Fibroblast of villous mesenchyme (primary cell): ENCODE data around the gene USP48. TPM values are rescaled to one million over a fixed set of nuclear protein-coding genes. Genes with fewer than 3 reads are reported as not detected.
A peak's percentile ranks its signal among the peaks of the same experiment; 100 is the strongest.

Experiments used
- DNase-seq: peaks from one replicate; pipeline ENCODE4 v3.0.0-alpha.2; 2010; ENCODE audit warnings: low read depth
- H3K4me3 ChIP-seq: 2 replicates; pipeline ENCODE4 v1.5.1; 2011; ENCODE audit warnings: low read depth, mild to moderate bottlenecking, low read length
- CTCF ChIP-seq: IDR thresholded peaks from 2 replicates; pipeline ENCODE4 v1.5.1; 2012; ENCODE audit warnings: low read depth, mild to moderate bottlenecking, low read length; ENCODE audit not compliant: insufficient read depth
- total RNA-seq: library from RNA; depleted of rRNA; stranded (reverse); fragments of >200 nt; gene quantifications from 2 replicates; pipeline ENCODE4 v1.2.3, GENCODE V29; 2012

USP48 gene
- total RNA-seq, 1 donor: 52.2 TPM

DNA sequence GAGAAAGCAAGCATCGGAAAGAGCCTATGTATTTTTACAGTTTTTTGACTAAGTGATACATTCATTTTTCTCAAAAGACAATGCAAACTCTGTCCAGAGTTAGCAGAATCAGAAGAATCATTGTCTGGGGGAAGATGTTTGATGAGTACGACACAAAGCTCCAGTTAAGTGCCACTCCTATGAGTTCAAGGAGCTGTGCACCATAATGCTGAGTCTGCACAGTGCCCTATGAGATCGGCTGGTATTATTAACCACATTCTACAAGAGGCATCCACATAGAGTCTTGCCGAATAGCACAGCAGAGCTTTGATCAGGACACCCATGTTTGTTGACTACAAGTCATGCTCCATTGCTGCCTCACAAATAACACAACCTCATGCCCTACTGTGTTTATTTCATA lies 58.9 kb downstream of the USP48 start:
- H3K4me3 ChIP-seq: no peak overlapping the region
- no peak for TF ChIP-seq CTCF
- no peak for DNase-seq

DNA sequence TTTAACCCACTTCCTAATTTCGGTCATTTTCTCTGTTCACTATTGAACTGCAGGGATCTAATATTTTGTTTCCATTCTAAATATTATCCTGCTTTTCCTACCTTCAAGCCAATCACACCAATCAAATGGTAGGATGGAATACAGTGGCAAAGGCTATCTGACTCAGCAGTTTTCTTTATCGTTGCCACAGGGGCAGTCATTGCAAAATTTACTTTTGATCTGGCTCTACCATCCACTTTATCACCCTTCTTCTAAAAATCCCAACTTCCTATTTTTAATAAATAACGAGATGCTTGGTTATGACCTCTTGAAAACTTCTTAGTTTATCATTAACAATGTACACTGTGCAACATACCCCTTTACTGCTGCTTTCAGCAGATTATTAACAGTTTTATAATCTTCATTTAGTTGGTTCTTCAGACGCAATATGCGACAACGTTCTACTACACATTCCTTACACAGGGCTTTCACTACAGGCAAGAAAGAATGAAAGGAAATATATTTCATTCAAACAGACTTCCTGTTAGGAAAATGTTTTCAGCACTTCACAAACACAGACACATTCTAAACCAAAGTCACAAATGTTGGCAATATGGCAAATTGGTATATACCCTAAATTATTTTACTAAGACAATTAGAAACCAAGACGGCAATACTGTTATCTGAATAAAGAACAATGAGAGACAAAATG lies 61.5 kb downstream of the USP48 start:
- no peak for DNase-seq
- no peak overlapping the region for H3K4me3 ChIP-seq
- no peak for TF ChIP-seq CTCF

DNA sequence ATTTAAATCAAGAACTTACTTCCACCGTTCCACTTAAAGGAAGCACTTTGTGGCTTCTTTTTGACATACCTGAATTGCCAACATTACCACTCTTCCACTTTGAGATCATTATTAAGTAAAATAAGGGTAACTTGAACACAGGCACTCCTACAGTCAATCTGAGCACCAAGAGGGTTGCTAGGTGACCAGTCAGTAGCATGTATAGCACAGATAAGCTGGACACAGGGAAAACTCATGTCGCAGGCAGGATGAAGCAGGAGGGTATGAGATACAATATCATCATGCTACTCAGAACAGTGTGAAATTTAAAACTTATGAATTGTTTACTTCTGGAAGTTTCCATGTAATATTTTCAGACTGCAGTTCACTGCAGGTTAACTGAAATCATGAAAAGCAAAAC lies 66.8 kb downstream of the USP48 start:
- DNase-seq: no peak
- no peak for TF ChIP-seq CTCF
- no peak overlapping the region for H3K4me3 ChIP-seq

DNA sequence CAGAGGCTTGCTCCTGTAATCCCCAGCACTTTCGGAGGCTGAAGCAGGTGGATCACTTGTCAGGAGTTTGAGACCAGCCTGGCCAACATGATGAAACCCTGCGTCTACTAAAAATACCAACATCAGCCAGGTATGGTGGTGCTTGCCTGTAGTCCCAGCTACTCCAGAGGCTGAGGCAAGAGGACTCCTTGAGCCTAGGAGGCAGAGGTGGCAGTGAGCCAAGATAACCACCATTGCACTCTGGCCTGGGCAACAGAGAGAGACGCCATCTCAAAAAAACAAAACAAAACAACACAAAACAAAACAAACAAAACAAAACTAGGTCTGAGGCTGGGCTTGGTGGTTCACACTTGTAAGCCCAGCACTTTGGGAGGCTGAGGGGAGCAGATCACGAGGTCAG lies 75.1 kb downstream of the USP48 start:
- H3K4me3 ChIP-seq: no peak overlapping the region
- no peak for TF ChIP-seq CTCF
- DNase-seq: no peak

DNA sequence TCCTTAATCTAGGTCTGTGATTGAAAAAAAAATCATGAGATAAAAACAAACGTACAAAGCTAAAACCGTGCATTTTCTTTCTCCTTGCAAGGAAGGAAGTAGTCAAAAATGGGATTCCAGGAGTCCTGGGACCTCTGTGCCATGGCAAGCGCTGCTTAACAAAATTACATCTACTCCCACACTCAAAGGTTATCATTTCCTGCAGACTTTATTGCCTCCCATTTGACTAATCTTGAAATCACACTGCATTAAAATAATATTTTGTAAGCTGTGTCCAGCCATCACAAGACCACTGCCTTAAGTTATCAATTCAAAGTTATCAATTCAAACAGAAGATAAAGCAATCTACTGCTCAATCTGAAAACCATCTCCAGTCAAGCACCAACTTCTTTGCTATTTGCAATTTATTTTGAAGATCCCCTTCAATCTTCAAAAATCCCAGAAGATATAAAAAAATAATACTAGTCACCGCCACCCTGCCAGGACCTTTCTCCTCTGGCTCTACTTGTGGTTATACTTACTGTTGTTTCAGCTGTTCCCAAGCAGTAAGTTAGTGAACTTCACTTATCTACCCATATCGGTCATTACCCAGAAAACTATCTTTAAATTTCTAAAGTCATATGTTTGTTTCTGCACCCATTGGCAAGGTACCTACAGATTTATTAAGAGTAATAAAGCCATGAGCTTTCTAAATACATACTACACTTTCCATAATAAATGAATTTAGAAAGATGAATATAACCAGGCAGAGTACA lies 75.7 kb downstream of the USP48 start:
- H3K4me3 ChIP-seq: no peak overlapping the region
- DNase-seq: no peak
- no peak for TF ChIP-seq CTCF

- peak; percentile 52 for DNase-seq
- H3K4me3 ChIP-seq: no peak overlapping the region
- no peak for TF ChIP-seq CTCF
These were observed 76.7 kb downstream of the USP48 start for GRCh38 chr1:21706151-21706835.
